ENCODE data around the gene NLRC5. TPM values are rescaled to one million over a fixed set of nuclear protein-coding genes. Genes with fewer than 3 reads are reported as not detected.

NLRC5 gene
- total RNA-seq, 1 experiment from 2014 or later = 1.6 TPM

DNA sequence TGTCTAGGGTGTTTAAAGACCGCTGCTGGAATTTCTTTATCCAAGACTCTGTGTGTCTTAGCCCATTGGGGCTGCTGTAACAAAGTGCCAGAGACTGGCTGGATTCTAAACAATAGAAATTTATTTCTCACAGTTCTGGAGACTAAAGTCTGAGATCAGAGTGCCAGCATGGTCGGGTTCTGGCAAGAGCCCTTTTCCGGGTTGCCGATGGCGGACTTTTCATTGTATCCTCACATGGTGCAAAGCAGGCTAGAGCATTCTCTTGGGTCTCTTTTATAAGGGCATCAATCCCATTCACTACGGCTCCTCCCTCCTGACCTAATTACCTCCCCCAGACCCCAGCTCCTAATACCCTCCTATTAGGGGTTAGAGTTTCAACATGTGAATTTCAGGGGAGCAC is 9.5 kb downstream of the NLRC5 start:
- Mint-ChIP-seq H3K36me3 (ENCODE audit: insufficient read depth, unreplicated experiment) (no peaks in the 10 kb centered on the region), H3K9me3 (ENCODE audit: unreplicated experiment) (no peaks in the 10 kb centered on the region), H3K4me1 (ENCODE audit: low read depth, unreplicated experiment) (no peaks in the 10 kb centered on the region), H3K27ac (ENCODE audit: unreplicated experiment) (no peak overlapping the region), H3K27me3 (ENCODE audit: insufficient read depth, unreplicated experiment) (peaks cover 1% of the 10 kb centered on the region), H3K4me3 (ENCODE audit: unreplicated experiment) (no peak overlapping the region)
- peak in 1 of 2 experiments; percentile 14 for DNase-seq
- H3K9me3 ChIP-seq = no peaks in the 10 kb centered on the region
- intact Hi-C loops (cut with micrococcal nuclease; ENCODE audit: unreplicated experiment) = no loop called here
- BruUV-seq (replicated peaks) = no TSS peak
- H3K4me1 ChIP-seq = no peaks in the 10 kb centered on the region
- H3K27me3 ChIP-seq (replicated peaks; ENCODE audit: control insufficient read depth, insufficient read depth, low read length) = peaks cover 1% of the 10 kb centered on the region
- ChIA-PET CTCF (no interaction called here), POLR2A (no interaction called here)
- H3K36me3 ChIP-seq (ENCODE audit: control insufficient read depth, insufficient read depth, low read length) = no peaks in the 10 kb centered on the region
- TF ChIP-seq, protein P1, sequence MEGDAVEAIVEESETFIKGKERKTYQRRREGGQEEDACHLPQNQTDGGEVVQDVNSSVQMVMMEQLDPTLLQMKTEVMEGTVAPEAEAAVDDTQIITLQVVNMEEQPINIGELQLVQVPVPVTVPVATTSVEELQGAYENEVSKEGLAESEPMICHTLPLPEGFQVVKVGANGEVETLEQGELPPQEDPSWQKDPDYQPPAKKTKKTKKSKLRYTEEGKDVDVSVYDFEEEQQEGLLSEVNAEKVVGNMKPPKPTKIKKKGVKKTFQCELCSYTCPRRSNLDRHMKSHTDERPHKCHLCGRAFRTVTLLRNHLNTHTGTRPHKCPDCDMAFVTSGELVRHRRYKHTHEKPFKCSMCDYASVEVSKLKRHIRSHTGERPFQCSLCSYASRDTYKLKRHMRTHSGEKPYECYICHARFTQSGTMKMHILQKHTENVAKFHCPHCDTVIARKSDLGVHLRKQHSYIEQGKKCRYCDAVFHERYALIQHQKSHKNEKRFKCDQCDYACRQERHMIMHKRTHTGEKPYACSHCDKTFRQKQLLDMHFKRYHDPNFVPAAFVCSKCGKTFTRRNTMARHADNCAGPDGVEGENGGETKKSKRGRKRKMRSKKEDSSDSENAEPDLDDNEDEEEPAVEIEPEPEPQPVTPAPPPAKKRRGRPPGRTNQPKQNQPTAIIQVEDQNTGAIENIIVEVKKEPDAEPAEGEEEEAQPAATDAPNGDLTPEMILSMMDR (IDR thresholded peaks at IDR 0.05; ENCODE audit: insufficient read depth in 1 of 2, low read depth in 1 of 2, low read length in 1 of 2, severe bottlenecking in 1 of 2, unreplicated experiment in 1 of 2) = no peak
- no peak overlapping the region for H3K4me3 ChIP-seq (ENCODE audit: low read depth, low read length)

DNA sequence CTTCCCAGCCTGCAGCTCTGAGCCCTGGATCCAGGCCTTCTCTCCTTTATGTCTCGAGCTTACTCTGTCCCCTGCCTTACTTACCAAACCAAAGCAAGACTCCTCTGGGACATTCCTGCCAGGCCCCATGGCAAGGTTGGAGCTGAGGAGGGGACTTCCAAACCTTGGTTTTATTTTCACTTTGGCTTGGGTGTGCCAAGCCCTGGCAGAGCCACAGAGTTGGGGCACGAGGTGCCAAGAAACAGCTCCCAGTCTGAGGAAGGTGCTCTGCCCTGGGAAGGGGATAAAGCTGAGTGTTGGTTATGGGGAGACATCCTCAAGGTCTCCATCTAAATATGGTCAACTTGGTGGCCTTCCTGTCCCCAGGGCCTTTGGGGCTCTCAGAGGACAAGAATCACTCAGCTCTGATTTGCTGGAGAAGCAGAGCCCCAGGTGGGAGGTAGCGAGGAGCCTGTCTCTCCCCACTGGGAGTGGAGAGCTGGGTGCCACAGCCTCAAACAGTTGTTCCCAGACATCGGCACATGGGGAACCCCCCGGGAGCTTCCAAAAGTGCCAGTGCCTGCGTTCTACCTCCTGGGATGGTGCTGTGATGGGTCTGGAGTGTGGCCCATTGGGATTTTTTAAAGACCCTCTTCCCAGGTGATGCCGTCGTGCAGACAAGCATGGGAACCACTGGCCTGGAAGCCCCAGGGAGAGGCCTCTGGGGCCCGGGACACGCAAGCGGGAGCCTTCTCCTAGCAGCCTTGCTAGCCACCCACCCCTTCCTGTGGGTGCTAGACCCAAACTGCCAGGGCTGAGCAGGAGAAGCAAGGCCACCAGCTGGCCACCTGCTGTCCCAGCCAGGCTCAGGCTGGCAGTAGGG is 10.3 kb downstream of the NLRC5 start:
- no TSS peak for BruUV-seq (replicated peaks)
- peaks cover 3% of the 10 kb centered on the region for H3K4me1 Mint-ChIP-seq (ENCODE audit: low read depth, unreplicated experiment)
- no peaks in the 10 kb centered on the region for H3K36me3 Mint-ChIP-seq (ENCODE audit: insufficient read depth, unreplicated experiment)
- POLR2A ChIA-PET = no interaction called here
- no peak overlapping the region for H3K27ac Mint-ChIP-seq (ENCODE audit: unreplicated experiment)
- Histone ChIP-seq H3K9me3 (no peaks in the 10 kb centered on the region), H3K4me3 (ENCODE audit: low read depth, low read length) (no peak overlapping the region), H3K27me3 (replicated peaks; ENCODE audit: control insufficient read depth, insufficient read depth, low read length) (no peaks in the 10 kb centered on the region; the same call in none of the 2 replicates), H3K36me3 (ENCODE audit: control insufficient read depth, insufficient read depth, low read length) (no peaks in the 10 kb centered on the region), H3K4me1 (0 out of 2 replicates have a peak, but pooled peaks cover 4% of the 10 kb centered on the region)
- DNase-seq = peak in 1 of 2 experiments; percentile 24
- intact Hi-C loops (cut with micrococcal nuclease; ENCODE audit: unreplicated experiment) = no loop called here
- no peak overlapping the region for H3K4me3 Mint-ChIP-seq (ENCODE audit: unreplicated experiment)
- no peaks in the 10 kb centered on the region for H3K9me3 Mint-ChIP-seq (ENCODE audit: unreplicated experiment)
- CTCF ChIA-PET = no interaction called here
- TF ChIP-seq, protein P1 (IDR thresholded peaks at IDR 0.05; ENCODE audit: insufficient read depth in 1 of 2, low read depth in 1 of 2, low read length in 1 of 2, severe bottlenecking in 1 of 2, unreplicated experiment in 1 of 2) = no peak
- H3K27me3 Mint-ChIP-seq (ENCODE audit: insufficient read depth, unreplicated experiment) = no peaks in the 10 kb centered on the region

DNA sequence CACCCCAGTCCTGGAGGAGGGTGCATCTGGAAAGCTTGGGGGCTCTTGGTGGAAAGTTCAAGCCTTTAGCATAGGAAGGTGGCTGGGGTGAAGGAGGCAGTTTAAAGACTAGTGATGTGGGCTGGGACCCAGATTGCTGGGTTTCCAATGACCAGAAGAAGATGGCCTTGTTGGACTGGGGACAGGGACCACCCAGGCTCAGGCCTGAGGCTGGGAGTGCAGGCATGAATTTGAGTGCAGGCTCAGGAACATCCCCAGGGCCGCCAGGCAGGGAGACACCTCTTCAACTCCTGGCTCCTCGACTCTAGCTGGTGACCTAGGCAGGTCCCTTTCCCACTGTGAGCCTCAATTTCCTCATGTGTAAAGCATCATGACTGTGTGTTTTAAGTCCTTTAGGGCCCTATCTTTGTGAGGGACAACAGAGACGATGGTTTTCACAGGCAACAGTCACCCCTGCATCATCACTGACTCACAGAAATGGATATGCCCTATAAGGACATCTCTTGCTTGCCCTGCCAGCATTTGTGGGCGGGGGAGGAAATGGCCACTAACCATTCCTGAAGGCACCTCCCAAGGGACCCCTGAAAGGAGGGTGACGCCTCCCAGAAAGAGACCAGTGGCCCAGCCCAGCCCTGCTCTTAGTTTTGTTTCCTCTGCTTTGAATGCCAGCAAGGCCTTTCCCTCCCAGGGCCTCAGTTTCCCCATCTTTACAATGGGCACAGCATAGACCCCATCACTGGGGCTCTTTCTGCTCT is 11.1 kb downstream of the NLRC5 start:
- no peaks in the 10 kb centered on the region for H3K36me3 Mint-ChIP-seq (ENCODE audit: insufficient read depth, unreplicated experiment)
- no peaks in the 10 kb centered on the region for H3K36me3 ChIP-seq (ENCODE audit: control insufficient read depth, insufficient read depth, low read length)
- POLR2A ChIA-PET = no interaction called here
- no peaks in the 10 kb centered on the region for H3K9me3 ChIP-seq
- TF ChIP-seq, protein P1 (IDR thresholded peaks at IDR 0.05; ENCODE audit: insufficient read depth in 1 of 2, low read depth in 1 of 2, low read length in 1 of 2, severe bottlenecking in 1 of 2, unreplicated experiment in 1 of 2) = no peak
- no peak overlapping the region for H3K27ac Mint-ChIP-seq (ENCODE audit: unreplicated experiment)
- H3K4me3 ChIP-seq (ENCODE audit: low read depth, low read length) = no peak overlapping the region
- H3K27me3 ChIP-seq (replicated peaks; ENCODE audit: control insufficient read depth, insufficient read depth, low read length) = no peaks in the 10 kb centered on the region; the same call in 1 of the 2 replicates
- no peaks in the 10 kb centered on the region for H3K9me3 Mint-ChIP-seq (ENCODE audit: unreplicated experiment)
- H3K4me1 ChIP-seq = 0 out of 2 replicates have a peak, but pooled peaks cover 4% of the 10 kb centered on the region
- no peaks in the 10 kb centered on the region for H3K27me3 Mint-ChIP-seq (ENCODE audit: insufficient read depth, unreplicated experiment)
- BruUV-seq (replicated peaks) = no TSS peak
- intact Hi-C loops (cut with micrococcal nuclease; ENCODE audit: unreplicated experiment) = no loop called here
- CTCF ChIA-PET = no interaction called here
- DNase-seq = peak in 1 of 2 experiments; percentile 28
- no peak overlapping the region for H3K4me3 Mint-ChIP-seq (ENCODE audit: unreplicated experiment)
- peaks cover 7% of the 10 kb centered on the region for H3K4me1 Mint-ChIP-seq (ENCODE audit: low read depth, unreplicated experiment)
